Trophoblast cell (in vitro differentiated cells and primary cell): ENCODE measurements around the gene ADCY3.

ENCODE experiments used
- DNase-seq, 2 donors: peaks; one replicate each; pipeline ENCODE4 v3.0.0-alpha.2; 2016
- H2AFZ ChIP-seq: 2 replicates; pipeline ENCODE4 v1.6.1; 2013; ENCODE audit warnings: low read length, moderate library complexity, mild to moderate bottlenecking; ENCODE audit not compliant: insufficient read depth, poor library complexity
- H2AK5ac ChIP-seq: 2 replicates; pipeline ENCODE4 v1.6.1; 2013; ENCODE audit warnings: mild to moderate bottlenecking, low read length
- H2BK120ac ChIP-seq: 2 replicates; pipeline ENCODE4 v1.6.1; 2013; ENCODE audit warnings: low read length, mild to moderate bottlenecking, moderate library complexity; ENCODE audit not compliant: insufficient read depth, poor library complexity
- H2BK12ac ChIP-seq: 2 replicates; pipeline ENCODE4 v1.6.1; 2013; ENCODE audit warnings: mild to moderate bottlenecking, low read length, moderate library complexity
- H2BK5ac ChIP-seq: 2 replicates; pipeline ENCODE4 v1.6.1; 2013; ENCODE audit warnings: low read length, low read depth, moderate library complexity, mild to moderate bottlenecking; ENCODE audit not compliant: poor library complexity
- H3K14ac ChIP-seq: 2 replicates; pipeline ENCODE4 v1.6.1; 2013; ENCODE audit warnings: mild to moderate bottlenecking, low read length
- H3K18ac ChIP-seq: 2 replicates; pipeline ENCODE4 v1.6.1; 2013; ENCODE audit warnings: mild to moderate bottlenecking, low read length
- H3K23ac ChIP-seq: 2 replicates; pipeline ENCODE4 v1.6.1; 2013; ENCODE audit warnings: low read length
- H3K27ac ChIP-seq: 2 replicates; pipeline ENCODE4 v1.5.1; 2013; ENCODE audit warnings: low read depth, mild to moderate bottlenecking, inconsistent platforms, low read length, moderate library complexity
- H3K27me3 ChIP-seq: 2 replicates; pipeline ENCODE4 v1.6.1; 2013; ENCODE audit warnings: inconsistent platforms, mild to moderate bottlenecking, low read length, moderate library complexity; ENCODE audit not compliant: insufficient read depth
- H3K36me3 ChIP-seq, 2 experiments: 1 replicate in 1 of 2; 2 replicates in 1 of 2; pipeline ENCODE4 v1.6.1; 2013; ENCODE audit warnings: low read length in 2 of 2, mild to moderate bottlenecking in 2 of 2, moderate library complexity in 1 of 2; ENCODE audit not compliant: insufficient read depth in 2 of 2, control insufficient read depth in 1 of 2
- H3K4ac ChIP-seq: 2 replicates; pipeline ENCODE4 v1.6.1; 2013; ENCODE audit warnings: low read depth, mild to moderate bottlenecking, low read length, moderate library complexity
- H3K4me1 ChIP-seq, 2 experiments: 1 replicate in 1 of 2; 2 replicates in 1 of 2; pipeline ENCODE4 v1.6.1; 2013; ENCODE audit warnings: low read length in 2 of 2, mild to moderate bottlenecking in 2 of 2, moderate library complexity in 1 of 2; ENCODE audit not compliant: insufficient read depth in 2 of 2, control insufficient read depth in 1 of 2
- H3K4me2 ChIP-seq: 2 replicates; pipeline ENCODE4 v1.6.1; 2013; ENCODE audit warnings: inconsistent platforms, mild to moderate bottlenecking, low read length, moderate library complexity
- H3K4me3 ChIP-seq: 2 replicates; pipeline ENCODE4 v1.5.1; 2013; ENCODE audit warnings: mild to moderate bottlenecking, low read depth, low read length, inconsistent platforms
- H3K79me1 ChIP-seq: one replicate; pipeline ENCODE4 v1.6.1; 2013; ENCODE audit warnings: low read length
- H3K79me2 ChIP-seq: 2 replicates; pipeline ENCODE4 v1.6.1; 2013; ENCODE audit warnings: low read length, mild to moderate bottlenecking; ENCODE audit not compliant: control insufficient read depth, insufficient read depth, poor library complexity
- H3K9ac ChIP-seq: 2 replicates; pipeline ENCODE4 v1.6.1; 2013; ENCODE audit warnings: mild to moderate bottlenecking, low read length
- H3K9me3 ChIP-seq: 2 replicates; pipeline ENCODE4 v1.6.1; 2013; ENCODE audit warnings: low read depth, mild to moderate bottlenecking, control low read depth, inconsistent platforms, low read length; ENCODE audit not compliant: insufficient read depth
- H4K12ac ChIP-seq: 2 replicates; pipeline ENCODE4 v1.6.1; 2013; ENCODE audit warnings: low read depth, mild to moderate bottlenecking, low read length, moderate library complexity
- H4K8ac ChIP-seq: 2 replicates; pipeline ENCODE4 v1.6.1; 2013; ENCODE audit warnings: low read depth, mild to moderate bottlenecking, low read length, moderate library complexity
- H4K91ac ChIP-seq: one replicate; pipeline ENCODE4 v1.6.1; 2013; ENCODE audit warnings: low read depth, mild to moderate bottlenecking, low read length, moderate library complexity
- WGBS: extraction: QIAGEN DNeasy Blood & Tissue Kit; methylation state at CpG from one replicate; pipeline ENCODE4 v1.1.7; 2013; ENCODE audit warnings: missing lambda C conversion rate; ENCODE audit not compliant: insufficient read length, insufficient coverage; ENCODE audit errors: extremely low coverage; 5-methylcytosine and 5-hydroxymethylcytosine counted together

The ADCY3 gene

GRCh38 chr2:24852026-24852425, 68.0 kb downstream of the ADCY3 start:
- no CpG with 5 or more reads among the region's 13 CpGs for WGBS
- Histone ChIP-seq H3K18ac (no peak overlapping the region), H4K8ac (no peak overlapping the region), H2BK120ac (no peak overlapping the region), H2BK5ac (no peak overlapping the region), H3K79me2 (no peaks in the 10 kb centered on the region), H3K9ac (no peak overlapping the region), H2AFZ (no peak overlapping the region), H3K23ac (no peak overlapping the region), H3K14ac (no peak overlapping the region), H2BK12ac (no peak overlapping the region), H3K27me3 (no peaks in the 10 kb centered on the region), H3K79me1 (no peaks in the 10 kb centered on the region), H3K9me3 (peaks cover 13% of the 10 kb centered on the region), H3K4me2 (no peak overlapping the region), H3K4me3 (no peak overlapping the region), H4K91ac (no peak overlapping the region), H3K27ac (no peak overlapping the region), H3K36me3 (no peaks in the 10 kb centered on the region), H3K4ac (no peak overlapping the region), H2AK5ac (no peak overlapping the region), H4K12ac (no peak overlapping the region), H3K4me1 (peaks cover 6% of the 10 kb centered on the region in 2 experiments)
- no peak for DNase-seq

- no CpG with 5 or more reads among the region's 7 CpGs for WGBS
- no peak overlapping the region for H4K91ac ChIP-seq
- no peak for DNase-seq
- H3K79me2 ChIP-seq = no peaks in the 10 kb centered on the region
- no peak overlapping the region for H3K4me3 ChIP-seq
- H2BK12ac ChIP-seq = no peak overlapping the region
- H3K27me3 ChIP-seq = no peaks in the 10 kb centered on the region
- H3K4me1 ChIP-seq = peaks cover 4 to 5% of the 10 kb centered on the region in 2 experiments
- peaks cover 13% of the 10 kb centered on the region for H3K9me3 ChIP-seq
- no peak overlapping the region for H2AK5ac ChIP-seq
- H3K9ac ChIP-seq = no peak overlapping the region
- H3K4me2 ChIP-seq = no peak overlapping the region
- H3K23ac ChIP-seq = no peak overlapping the region
- no peak overlapping the region for H4K12ac ChIP-seq
- no peak overlapping the region for H2BK120ac ChIP-seq
- no peak overlapping the region for H3K18ac ChIP-seq
- H2BK5ac ChIP-seq = no peak overlapping the region
- no peak overlapping the region for H3K4ac ChIP-seq
- H3K14ac ChIP-seq = no peak overlapping the region
- H2AFZ ChIP-seq = no peak overlapping the region
- H4K8ac ChIP-seq = no peak overlapping the region
- H3K36me3 ChIP-seq = no peaks in the 10 kb centered on the region
- no peaks in the 10 kb centered on the region for H3K79me1 ChIP-seq
- no peak overlapping the region for H3K27ac ChIP-seq
Observed at GRCh38 chr2:24850944-24851343, 69.1 kb downstream of the ADCY3 start.

DNA sequence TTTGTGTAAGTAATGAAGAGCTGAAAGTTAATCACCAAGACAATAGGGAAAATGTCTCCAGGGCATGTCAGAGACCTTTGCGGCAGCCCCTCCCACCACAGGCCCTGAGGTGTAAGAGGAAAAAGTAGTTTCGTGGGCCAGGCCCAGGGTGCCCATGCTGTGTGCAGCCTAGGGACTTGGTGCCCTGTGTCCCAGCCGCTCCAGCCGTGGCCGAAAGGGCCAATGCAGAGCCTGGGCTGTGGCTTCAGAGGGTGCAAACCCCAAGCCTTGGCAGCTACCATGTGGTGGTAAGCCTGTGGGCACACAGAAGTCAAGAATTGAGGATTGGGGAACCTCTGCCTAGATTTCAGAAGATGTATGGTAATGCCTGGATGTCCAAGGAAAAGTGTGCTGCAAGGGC, 74.3 kb downstream of the ADCY3 start:
- Histone ChIP-seq H3K14ac (no peak overlapping the region), H3K79me2 (no peaks in the 10 kb centered on the region), H3K9me3 (peaks cover 14% of the 10 kb centered on the region), H3K27me3 (no peaks in the 10 kb centered on the region), H3K4me2 (no peak overlapping the region), H2BK5ac (no peak overlapping the region), H2AFZ (no peak overlapping the region), H3K9ac (no peak overlapping the region), H3K4me1 (no peaks in the 10 kb centered on the region), H3K36me3 (no peaks in the 10 kb centered on the region), H3K79me1 (no peaks in the 10 kb centered on the region), H3K4ac (no peak overlapping the region), H4K91ac (no peak overlapping the region), H3K27ac (no peak overlapping the region), H4K8ac (no peak overlapping the region), H3K23ac (no peak overlapping the region), H3K4me3 (no peak overlapping the region), H3K18ac (no peak overlapping the region), H2AK5ac (no peak overlapping the region), H4K12ac (no peak overlapping the region), H2BK120ac (no peak overlapping the region), H2BK12ac (no peak overlapping the region)
- no peak for DNase-seq
- WGBS = no CpG with 5 or more reads among the region's 5 CpGs

GRCh38 chr2:24844023-24844685, 75.9 kb downstream of the ADCY3 start:
- no peaks in the 10 kb centered on the region for H3K4me1 ChIP-seq
- H3K4me3 ChIP-seq = no peak overlapping the region
- H3K14ac ChIP-seq = no peak overlapping the region
- H3K9ac ChIP-seq = no peak overlapping the region
- no peak overlapping the region for H3K18ac ChIP-seq
- H3K4ac ChIP-seq = no peak overlapping the region
- H3K79me2 ChIP-seq = no peaks in the 10 kb centered on the region
- DNase-seq = no peak
- H4K12ac ChIP-seq = no peak overlapping the region
- no peak overlapping the region for H2AFZ ChIP-seq
- no peak overlapping the region for H4K91ac ChIP-seq
- no peak overlapping the region for H3K23ac ChIP-seq
- H2BK5ac ChIP-seq = no peak overlapping the region
- no peak overlapping the region for H4K8ac ChIP-seq
- H2AK5ac ChIP-seq = no peak overlapping the region
- H3K27ac ChIP-seq = no peak overlapping the region
- no peaks in the 10 kb centered on the region for H3K79me1 ChIP-seq
- H3K27me3 ChIP-seq = no peaks in the 10 kb centered on the region
- H2BK12ac ChIP-seq = no peak overlapping the region
- H3K9me3 ChIP-seq = peaks cover 14% of the 10 kb centered on the region
- WGBS = no CpG with 5 or more reads among the region's 9 CpGs
- no peaks in the 10 kb centered on the region for H3K36me3 ChIP-seq
- H2BK120ac ChIP-seq = no peak overlapping the region
- H3K4me2 ChIP-seq = no peak overlapping the region
